Liver (tissue), 3 donors: ENCODE measurements around the gene TIE1.

Source experiments
- CTCF ChIP-seq: fragments of 150-350 bp; IDR thresholded peaks from 2 replicates; pipeline ENCODE4 v1.5.1; 2017; ENCODE audit warnings: improper control_type of control experiment, low read depth, low read length; ENCODE audit not compliant: missing input control
- GABPA ChIP-seq, 2 donors: IDR thresholded peaks in 1 of 2; conservative IDR thresholded peaks in 1 of 2; 2 replicates each; pipeline ENCODE4 v1.6.1; 2016; ENCODE audit warnings: antibody characterized with exemption in 2 of 2, mild to moderate bottlenecking in 1 of 2, moderate library complexity in 1 of 2
- RAD21 ChIP-seq, 2 donors: IDR thresholded peaks; 2 replicates each; pipeline ENCODE4 v1.6.1; 2016; ENCODE audit warnings: antibody characterized with exemption in 2 of 2, mild to moderate bottlenecking in 2 of 2
- donor health status: healthy.
- donor health status: healthy.

GRCh38 chr1:43311521-43311920 lies 10.7 kb downstream of the TIE1 start:
- TF ChIP-seq RAD21 (IDR thresholded peaks at IDR 0.05) (no peak), CTCF (no peak), GABPA (IDR thresholded peaks at IDR 0.05 in 1 of 2, conservative IDR thresholded peaks at IDR 0.05 in 1 of 2) (no peak)
